GM21619 (cell line): ENCODE results near the gene GAL.
"Not testable (repeated sequence)": the region's sequence is repeated elsewhere in the genome, so short reads cannot be mapped to it uniquely, and the experiment has no call there.

Experiments used
- ATAC-seq: cut with Tn5 transposase; IDR thresholded peaks from one replicate; pipeline ENCODE4 v1.9.1; 2021; ENCODE audit not compliant: unreplicated experiment

Gene GAL

GRCh38 chr11:68684385-68685356, at the start of gene GAL:
TSS of gene GAL (plus strand) at chr11:68684544. CDS start at chr11:68684924, 380 bp downstream.
- no peak for ATAC-seq

- ATAC-seq: not testable (repeated sequence)
Measured at GRCh38 chr11:68634606-68635005, 49.7 kb upstream of the GAL start.

- not testable (repeated sequence) for ATAC-seq
Measured at GRCh38 chr11:68635172-68635571, 49.2 kb upstream of the GAL start.

GRCh38 chr11:68635883-68636282, 48.5 kb upstream of the GAL start:
- ATAC-seq: not testable (repeated sequence)

- ATAC-seq: not testable (repeated sequence)
Measured at GRCh38 chr11:68639322-68639721, 45.0 kb upstream of the GAL start.

GRCh38 chr11:68641880-68642279, 42.5 kb upstream of the GAL start:
- no peak for ATAC-seq

GRCh38 chr11:68643585-68643984, 40.8 kb upstream of the GAL start:
- no peak for ATAC-seq

GRCh38 chr11:68646832-68647231, 37.5 kb upstream of the GAL start:
- no peak for ATAC-seq

- no peak for ATAC-seq
Measured at GRCh38 chr11:68649851-68650555, 34.3 kb upstream of the GAL start.

GRCh38 chr11:68650801-68651200, 33.5 kb upstream of the GAL start:
- ATAC-seq: no peak

GRCh38 chr11:68651208-68651984, 32.9 kb upstream of the GAL start:
- no peak for ATAC-seq

- ATAC-seq: no peak
Measured at GRCh38 chr11:68651985-68652682, 32.2 kb upstream of the GAL start.

GRCh38 chr11:68652683-68653156, 31.6 kb upstream of the GAL start:
- no peak for ATAC-seq

GRCh38 chr11:68653486-68654430, 30.6 kb upstream of the GAL start:
- no peak for ATAC-seq

- ATAC-seq: no peak
Measured at GRCh38 chr11:68654978-68655377, 29.4 kb upstream of the GAL start.

- ATAC-seq: no peak
Measured at GRCh38 chr11:68655406-68655805, 28.9 kb upstream of the GAL start.

GRCh38 chr11:68655806-68656205, 28.5 kb upstream of the GAL start:
- ATAC-seq: no peak

GRCh38 chr11:68657021-68657780, 27.1 kb upstream of the GAL start:
- ATAC-seq: no peak

GRCh38 chr11:68658097-68658496, 26.2 kb upstream of the GAL start:
- no peak for ATAC-seq
